Stimulated activated CD4-positive, alpha-beta T cell treated with anti-CD3 and anti-CD28 coated beads, TNF-alpha, amount 100 ng/mL, for 4 hours (primary cell): ENCODE measurements around the gene HCFC1.
A peak's percentile ranks its signal among the peaks of the same experiment; 100 is the strongest.

Experiments used
- DNase-seq, 3 experiments: peaks; one replicate each; pipeline ENCODE4 v3.0.0-alpha.2; 2020; ENCODE audit warnings: low read depth in 3 of 3

HCFC1 gene

GRCh38 chrX:153905481-153906095 is 66.0 kb downstream of the HCFC1 start:
- DNase-seq, result no peak

GRCh38 chrX:153903991-153904957 is 67.3 kb downstream of the HCFC1 start, which contains the start of gene AVPR2:
Gene AVPR2, plus strand, starts transcription at chrX:153904673. Its CDS starts 473 bp downstream, at chrX:153905146.
- DNase-seq, result no peak

GRCh38 chrX:153903238-153903980 is 68.2 kb downstream of the HCFC1 start:
- DNase-seq, result no peak

- no peak for DNase-seq
Measured at GRCh38 chrX:153902385-153902784, 69.2 kb downstream of the HCFC1 start.

- DNase-seq, result no peak
Measured at GRCh38 chrX:153901753-153902140, 69.9 kb downstream of the HCFC1 start.

- DNase-seq, result peak in 2 of 3 experiments; percentile 25 to 45
Measured at GRCh38 chrX:153900831-153901752, 70.5 kb downstream of the HCFC1 start.

- DNase-seq, result no peak
Measured at GRCh38 chrX:153897899-153898298, 73.7 kb downstream of the HCFC1 start.
